NCI-H526 treated with DMSO at 0.1 percent for 48 hours (cell line): ENCODE results near the gene PTGFRN.

Source experiments
- DNase-seq: peaks from one replicate; lab custom pipeline; 2025; lab: John Stamatoyannopoulos, UW

PTGFRN gene

DNA sequence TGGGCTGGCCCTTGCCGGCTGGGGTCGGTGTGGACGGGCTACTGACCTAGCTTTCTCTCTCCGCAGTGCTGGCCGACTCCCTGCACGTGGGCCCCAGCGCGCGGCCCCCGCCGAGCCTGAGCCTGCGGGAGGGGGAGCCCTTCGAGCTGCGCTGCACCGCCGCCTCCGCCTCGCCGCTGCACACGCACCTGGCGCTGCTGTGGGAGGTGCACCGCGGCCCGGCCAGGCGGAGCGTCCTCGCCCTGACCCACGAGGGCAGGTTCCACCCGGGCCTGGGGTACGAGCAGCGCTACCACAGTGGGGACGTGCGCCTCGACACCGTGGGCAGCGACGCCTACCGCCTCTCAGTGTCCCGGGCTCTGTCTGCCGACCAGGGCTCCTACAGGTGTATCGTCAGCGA lies 34.9 kb downstream of the PTGFRN start:
- no peak for DNase-seq

DNA sequence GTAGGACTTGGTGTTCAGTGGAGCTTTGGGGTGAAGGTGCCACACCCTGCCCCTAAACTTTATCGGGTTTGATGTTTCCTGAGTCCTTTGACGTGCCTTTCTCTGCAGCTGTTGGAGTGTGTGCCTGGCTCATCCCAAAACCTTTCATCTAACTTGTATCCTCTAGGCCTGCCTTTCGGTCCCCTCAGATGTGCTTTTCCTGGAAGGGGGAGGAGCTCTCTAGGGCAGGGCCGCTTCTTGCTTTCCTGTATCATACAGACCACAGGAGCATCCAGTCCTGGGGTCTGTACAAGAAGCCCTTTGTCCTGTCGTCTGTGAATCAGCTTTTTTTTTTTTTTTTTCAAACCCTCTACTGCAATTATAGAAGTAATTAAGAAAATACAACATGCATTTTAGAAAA lies 35.7 kb downstream of the PTGFRN start:
- DNase-seq, result no peak

- DNase-seq, result no peak
Observed at GRCh38 chr1:116945996-116946395, 36.3 kb downstream of the PTGFRN start.

DNA sequence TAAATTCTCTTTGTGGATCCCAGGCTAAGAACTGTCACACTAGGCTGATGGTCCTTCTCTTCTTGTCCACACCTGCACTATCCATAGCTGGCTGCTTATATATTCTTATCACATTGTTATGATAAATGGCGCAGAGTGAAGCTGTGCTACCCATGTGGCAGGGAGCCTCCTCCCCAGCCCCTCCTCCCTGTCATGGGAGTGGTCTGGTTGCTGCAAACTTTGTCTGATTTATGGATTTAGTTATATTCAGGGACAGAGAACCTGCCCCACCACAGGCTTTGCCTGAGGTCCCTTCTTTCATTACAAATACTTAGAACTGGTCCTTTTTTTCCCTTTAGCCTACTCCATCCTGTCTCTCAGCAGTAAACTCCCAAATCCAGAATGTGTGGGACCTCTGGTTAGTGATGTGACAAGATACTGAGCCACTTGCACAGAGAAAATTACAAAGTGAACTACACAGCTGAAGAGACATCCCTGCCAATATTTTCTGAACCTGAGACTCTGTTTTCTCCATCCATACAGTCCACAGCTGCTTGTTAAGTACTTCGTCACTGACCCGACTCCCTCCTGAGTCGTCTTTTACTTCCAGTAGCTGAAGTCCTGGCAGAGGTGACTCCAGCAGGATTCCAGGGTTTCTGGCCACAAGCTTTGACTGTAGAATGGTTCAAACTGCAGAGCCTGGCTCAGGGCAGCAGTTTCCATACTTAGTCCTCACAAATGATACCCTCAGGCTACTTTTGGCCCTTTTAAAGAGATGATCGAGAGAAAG lies 37.6 kb downstream of the PTGFRN start:
- DNase-seq, result no peak

- no peak for DNase-seq
Observed at GRCh38 chr1:116948046-116948445, 38.3 kb downstream of the PTGFRN start.

GRCh38 chr1:116948642-116949041 lies 38.9 kb downstream of the PTGFRN start:
- DNase-seq, result no peak

DNA sequence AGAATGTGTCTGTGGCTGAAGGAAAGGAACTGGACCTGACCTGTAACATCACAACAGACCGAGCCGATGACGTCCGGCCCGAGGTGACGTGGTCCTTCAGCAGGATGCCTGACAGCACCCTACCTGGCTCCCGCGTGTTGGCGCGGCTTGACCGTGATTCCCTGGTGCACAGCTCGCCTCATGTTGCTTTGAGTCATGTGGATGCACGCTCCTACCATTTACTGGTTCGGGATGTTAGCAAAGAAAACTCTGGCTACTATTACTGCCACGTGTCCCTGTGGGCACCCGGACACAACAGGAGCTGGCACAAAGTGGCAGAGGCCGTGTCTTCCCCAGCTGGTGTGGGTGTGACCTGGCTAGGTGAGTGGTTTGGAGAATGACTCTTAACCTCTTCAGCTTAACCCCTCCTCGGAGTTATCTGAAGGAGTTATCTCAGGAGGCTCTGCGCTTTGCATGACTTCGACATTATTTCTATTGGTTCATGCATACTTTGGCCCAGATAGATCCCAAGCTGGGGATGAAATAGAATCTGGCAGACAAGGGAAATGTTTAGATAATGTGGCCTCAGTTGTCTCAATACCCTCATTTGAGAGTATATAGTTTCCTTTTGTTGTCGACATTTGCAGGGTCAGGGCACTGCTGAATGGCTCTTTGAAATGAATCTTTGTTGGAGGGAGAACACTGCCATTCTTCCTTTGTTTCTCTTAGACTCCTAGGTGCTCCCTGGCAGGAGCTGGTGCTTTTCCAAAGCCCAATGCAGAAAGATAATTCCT lies 39.7 kb downstream of the PTGFRN start:
- no peak for DNase-seq

DNA sequence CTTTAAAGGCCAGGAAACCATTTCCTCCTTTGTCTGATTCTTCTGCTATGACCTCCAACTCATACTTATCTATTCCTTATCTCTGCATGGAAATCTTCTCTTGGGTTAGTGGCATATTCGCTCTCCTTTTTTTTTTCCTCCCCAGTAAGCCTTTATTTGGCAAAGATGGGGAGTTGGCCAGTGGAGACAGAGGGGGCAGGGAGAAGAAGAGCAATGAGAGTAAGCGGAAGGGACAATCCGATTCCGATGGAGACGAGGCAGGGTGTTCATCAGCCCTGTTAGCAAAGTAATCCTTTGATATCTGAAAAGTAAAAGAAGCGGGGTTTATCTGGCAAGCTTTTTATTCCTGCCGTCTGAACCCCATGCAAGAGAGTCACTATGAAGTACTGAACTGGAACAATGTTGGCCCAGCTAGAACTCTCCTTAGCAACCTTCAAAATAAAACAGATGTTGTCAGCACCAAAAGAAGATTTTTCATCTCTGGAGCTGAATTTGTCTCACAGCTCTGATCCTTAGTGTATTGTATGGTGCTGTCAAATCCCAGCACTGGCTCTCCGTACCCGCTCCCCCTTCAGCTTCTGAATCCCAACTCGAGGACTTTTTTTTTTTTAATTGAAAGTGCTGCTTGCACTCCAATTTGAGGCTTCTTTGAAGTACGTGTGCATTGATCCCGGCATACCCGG lies 40.9 kb downstream of the PTGFRN start:
- no peak for DNase-seq

- DNase-seq, result peak; percentile 14
Observed at GRCh38 chr1:116951200-116951935, 41.7 kb downstream of the PTGFRN start.

DNA sequence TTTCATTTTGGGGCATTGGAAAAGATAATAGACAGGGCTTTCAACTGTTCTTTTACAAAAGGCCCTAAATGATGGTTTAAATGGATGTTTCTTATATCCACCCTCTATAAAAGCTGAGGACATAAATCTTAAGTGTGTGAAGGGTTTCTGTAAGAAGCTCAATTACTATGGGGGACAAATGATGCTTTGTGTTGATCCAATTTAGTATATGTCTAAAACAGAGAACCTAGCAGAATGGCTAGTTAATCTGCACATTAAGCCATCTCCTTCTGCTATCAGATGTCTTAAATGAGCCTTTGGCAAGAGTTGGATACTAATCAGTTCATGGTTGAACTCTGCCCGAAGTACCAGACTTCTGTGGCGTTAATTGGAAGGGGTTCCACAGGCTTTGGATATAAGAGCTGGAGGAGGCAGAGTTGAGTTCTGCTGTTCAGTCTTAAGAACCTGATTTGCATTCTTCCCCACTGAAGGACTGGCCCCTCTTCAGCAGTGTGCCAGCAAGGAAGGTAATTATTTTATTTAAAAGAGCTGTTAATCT lies 43.1 kb downstream of the PTGFRN start:
- DNase-seq, result no peak

- DNase-seq, result no peak
Observed at GRCh38 chr1:116954440-116954839, 44.7 kb downstream of the PTGFRN start.

DNA sequence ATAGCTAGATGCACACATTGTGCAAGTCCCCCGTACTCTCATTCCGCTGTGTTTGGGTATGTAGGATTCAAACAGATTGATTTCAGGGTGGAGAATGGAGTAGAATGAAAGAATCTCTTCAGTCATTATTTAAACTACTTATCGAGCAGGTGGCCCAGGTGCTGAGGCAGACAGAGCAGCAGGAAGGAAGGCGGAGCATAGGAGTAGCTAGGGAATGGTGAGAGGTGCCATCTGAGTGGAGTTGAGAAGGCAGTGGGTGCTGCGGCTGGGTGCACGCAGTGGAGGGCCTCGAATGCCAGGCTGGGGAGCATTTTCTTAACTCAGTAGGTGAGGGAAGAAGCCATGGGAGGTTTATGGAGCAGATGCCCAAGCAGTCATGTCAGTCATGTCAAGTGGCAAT lies 46.7 kb downstream of the PTGFRN start:
- DNase-seq, result no peak

DNA sequence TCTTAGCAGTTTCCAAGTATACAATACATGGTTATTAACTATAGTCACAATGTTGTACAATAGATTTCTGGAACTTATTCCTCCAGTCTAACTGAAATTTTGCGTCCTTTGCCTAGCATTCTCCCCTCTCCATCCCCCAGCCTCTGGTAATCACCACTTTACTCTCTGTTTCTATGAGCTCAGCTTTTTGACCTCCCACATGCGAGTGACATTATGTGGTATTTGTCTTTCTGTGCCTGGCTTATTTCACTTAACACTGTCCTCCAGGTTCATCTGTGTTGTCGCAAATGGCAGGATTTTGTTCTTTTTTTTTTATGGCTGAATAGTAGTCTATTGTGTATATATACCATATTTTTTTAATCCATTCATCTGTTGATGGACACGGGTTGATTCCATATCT lies 47.9 kb downstream of the PTGFRN start:
- DNase-seq, result no peak

- DNase-seq, result no peak
Observed at GRCh38 chr1:116958110-116958509, 48.4 kb downstream of the PTGFRN start.

DNA sequence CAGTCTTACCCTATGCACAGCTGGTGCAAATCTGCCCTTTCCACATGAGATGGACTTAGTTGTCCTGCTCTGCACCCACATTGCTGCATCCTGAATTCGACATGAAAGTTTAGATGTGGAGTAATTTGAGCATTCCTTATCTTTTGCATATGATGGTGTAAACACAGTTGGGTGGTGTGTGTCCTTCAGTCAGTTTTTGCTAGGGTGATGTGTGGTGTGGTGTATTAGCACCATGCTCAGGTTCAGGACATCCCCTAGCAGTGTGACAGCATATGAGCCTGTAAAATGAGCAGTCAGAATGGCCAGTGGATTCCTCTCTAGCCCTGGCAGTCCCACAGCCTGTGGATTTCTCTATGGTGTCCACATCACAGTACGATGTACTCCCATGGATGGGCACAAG lies 49.3 kb downstream of the PTGFRN start:
- DNase-seq, result no peak

GRCh38 chr1:116961606-116962005 lies 51.9 kb downstream of the PTGFRN start:
- DNase-seq, result no peak

DNA sequence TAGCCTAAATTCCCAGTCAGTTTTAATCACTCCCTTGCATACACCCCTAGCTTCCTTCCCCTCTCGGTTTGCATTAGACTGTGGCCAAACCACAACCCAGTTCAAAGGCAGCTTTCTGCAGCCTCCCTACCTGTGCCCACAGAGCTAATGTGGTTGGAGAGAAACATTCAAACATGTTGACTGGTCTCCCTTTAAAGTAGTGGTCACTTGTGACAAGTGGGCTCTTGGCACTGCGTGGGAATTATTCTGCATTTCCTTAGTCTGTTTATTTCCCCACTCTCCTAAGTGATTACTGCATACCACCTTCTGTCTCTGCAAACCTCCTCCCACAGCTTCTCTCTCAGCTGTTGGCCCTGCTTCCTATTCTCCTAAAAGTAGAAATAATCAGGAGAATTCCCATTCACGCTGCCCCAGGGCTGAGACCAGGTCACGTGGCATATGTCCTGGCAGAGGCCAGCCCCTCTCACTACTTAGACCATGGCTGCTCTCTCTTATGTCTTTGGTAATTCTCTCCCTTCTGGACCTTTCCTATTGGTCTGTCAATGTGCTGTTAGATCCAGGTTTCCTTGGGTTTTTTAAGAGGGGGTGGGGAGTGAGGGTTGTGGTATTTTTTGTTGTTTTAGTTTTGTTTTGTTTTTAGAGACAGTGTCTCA lies 53.4 kb downstream of the PTGFRN start:
- DNase-seq, result no peak

- DNase-seq, result no peak
Observed at GRCh38 chr1:116966791-116967190, 57.1 kb downstream of the PTGFRN start.

DNA sequence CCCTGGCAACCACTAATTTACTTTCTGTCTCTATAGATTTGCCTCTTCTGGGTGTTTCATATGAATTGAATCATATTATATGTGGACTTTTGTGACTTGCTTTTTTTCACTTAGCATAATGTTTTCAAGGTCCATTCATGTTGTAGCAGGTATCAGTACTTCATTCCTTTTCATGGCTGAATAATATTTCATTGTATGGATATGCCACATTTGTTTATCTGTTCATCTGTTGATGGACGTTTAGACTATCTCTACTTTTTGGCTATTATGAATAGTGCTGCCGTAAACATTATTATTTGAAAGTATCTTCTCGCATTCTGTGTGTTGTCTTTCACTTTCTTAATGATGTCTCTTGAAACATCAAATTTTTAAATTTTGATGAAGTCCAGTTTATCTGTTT lies 59.0 kb downstream of the PTGFRN start:
- no peak for DNase-seq

GRCh38 chr1:116971258-116971860 lies 61.6 kb downstream of the PTGFRN start:
- DNase-seq, result peak; percentile 25
